D341Med (cell line): ENCODE measurements around the gene CUL9.

Experiments
- DNase-seq: peaks from one replicate; pipeline ENCODE4 v3.0.0; 2012; ENCODE audit warnings: low spot score

CUL9 gene

GRCh38 chr6:43229803-43230620, 48.0 kb downstream of the CUL9 start:
- DNase-seq, result peak; percentile 9

GRCh38 chr6:43231053-43231452, 49.1 kb downstream of the CUL9 start:
- no peak for DNase-seq

- no peak for DNase-seq
Observed at GRCh38 chr6:43231735-43232450, 49.9 kb downstream of the CUL9 start.

- no peak for DNase-seq
Observed at GRCh38 chr6:43235841-43236240, 53.8 kb downstream of the CUL9 start.

GRCh38 chr6:43239054-43239453, 57.1 kb downstream of the CUL9 start:
- no peak for DNase-seq

GRCh38 chr6:43240950-43241349, 59.0 kb downstream of the CUL9 start:
- no peak for DNase-seq

GRCh38 chr6:43241446-43241845, 59.5 kb downstream of the CUL9 start:
- DNase-seq, result no peak

GRCh38 chr6:43242908-43243663, 61.1 kb downstream of the CUL9 start, which contains the start of gene TTBK1:
TSS of gene TTBK1 (plus strand) at chr6:43243481. CDS start at chr6:43246661, 3,180 bp downstream.
- peak; percentile 74 for DNase-seq

- peak; percentile 59 for DNase-seq
Observed at GRCh38 chr6:43243664-43244321, 61.8 kb downstream of the CUL9 start.

GRCh38 chr6:43246301-43247113, 64.5 kb downstream of the CUL9 start:
- no peak for DNase-seq

- DNase-seq, result peak; percentile 97
Observed at GRCh38 chr6:43247114-43247999, 65.4 kb downstream of the CUL9 start.

- DNase-seq, result no peak
Observed at GRCh38 chr6:43248101-43248500, 66.1 kb downstream of the CUL9 start.

GRCh38 chr6:43248791-43249190, 66.8 kb downstream of the CUL9 start:
- DNase-seq, result no peak

- no peak for DNase-seq
Observed at GRCh38 chr6:43250992-43251373, 69.0 kb downstream of the CUL9 start.

GRCh38 chr6:43253401-43253800, 71.4 kb downstream of the CUL9 start:
- no peak for DNase-seq

- DNase-seq, result no peak
Observed at GRCh38 chr6:43254138-43254817, 72.3 kb downstream of the CUL9 start.

GRCh38 chr6:43254846-43255245, 72.8 kb downstream of the CUL9 start:
- DNase-seq, result no peak

GRCh38 chr6:43255408-43256054, 73.5 kb downstream of the CUL9 start:
- no peak for DNase-seq
